HL-60 (cell line): ENCODE results near the gene ITSN2.
A peak's percentile ranks its signal among the peaks of the same experiment; 100 is the strongest.

Experiments used
- DNase-seq, 2 experiments: peaks; one replicate each; pipeline ENCODE4 v3.0.0-alpha.2; 2010 to 2020; ENCODE audit warnings: low read depth in 1 of 2, low spot score in 1 of 2
- H3K27ac ChIP-seq: fragments of 250-450 bp; sonication (Bioruptor Pico); replicated peaks from 2 replicates; pipeline ENCODE4 v1.5.1; 2020; ENCODE audit warnings: mild to moderate bottlenecking, moderate library complexity
- H3K27me3 ChIP-seq: fragments of 250-450 bp; sonication (Bioruptor Pico); 2 replicates; pipeline ENCODE4 v1.5.1; 2021; ENCODE audit warnings: mild to moderate bottlenecking, moderate library complexity; ENCODE audit not compliant: insufficient read depth, poor library complexity, severe bottlenecking
- H3K4me3 ChIP-seq: replicated peaks from 2 replicates; pipeline ENCODE4 v1.5.1; 2011; ENCODE audit warnings: mild to moderate bottlenecking, control low read depth, low read length; ENCODE audit not compliant: insufficient read depth
- GABPA ChIP-seq: IDR thresholded peaks from 2 replicates; pipeline ENCODE4 v1.6.1; 2012; ENCODE audit warnings: low read depth
- POLR2AphosphoS5 ChIP-seq: IDR thresholded peaks from 2 replicates; pipeline ENCODE4 v1.6.1; 2012; ENCODE audit warnings: low read depth
- SPI1 ChIP-seq: IDR thresholded peaks from 2 replicates; pipeline ENCODE4 v1.6.1; 2012; ENCODE audit warnings: low read depth, mild to moderate bottlenecking, borderline replicate concordance
- TF ChIP-seq, protein P1 (sequence below): IDR thresholded peaks from 2 replicates; pipeline ENCODE4 v1.6.1; 2012; ENCODE audit warnings: low read depth; ENCODE audit not compliant: insufficient replicate concordance
- TF ChIP-seq, protein P2 (sequence below): IDR thresholded peaks from one replicate; pipeline ENCODE4 v1.5.1; 2011; ENCODE audit warnings: low read length, control low read depth, inconsistent platforms; ENCODE audit not compliant: insufficient read depth

Gene ITSN2

DNA sequence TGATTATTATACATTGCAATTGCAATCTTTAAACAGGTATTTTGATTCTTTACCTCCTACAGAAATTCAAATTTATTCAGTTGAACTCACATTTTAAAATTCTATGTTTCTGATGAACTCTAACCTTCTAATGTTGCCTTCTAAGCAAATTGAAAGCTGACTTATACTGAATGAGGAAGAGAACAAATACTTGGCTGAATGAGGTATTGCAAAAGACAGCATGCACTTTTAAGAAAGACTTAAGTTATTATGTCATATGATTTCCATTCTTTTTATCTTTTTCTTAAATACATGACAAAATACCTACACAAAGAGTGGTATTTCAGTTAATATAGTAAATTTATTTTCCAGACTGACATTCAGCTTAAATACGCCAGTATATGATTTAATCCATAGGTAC lies 120.8 kb downstream of the ITSN2 start:
- TF ChIP-seq SPI1: peak; percentile 59; the same call in 1 of the 2 replicates
- TF ChIP-seq POLR2AphosphoS5: no peak
- TF ChIP-seq, protein P1, sequence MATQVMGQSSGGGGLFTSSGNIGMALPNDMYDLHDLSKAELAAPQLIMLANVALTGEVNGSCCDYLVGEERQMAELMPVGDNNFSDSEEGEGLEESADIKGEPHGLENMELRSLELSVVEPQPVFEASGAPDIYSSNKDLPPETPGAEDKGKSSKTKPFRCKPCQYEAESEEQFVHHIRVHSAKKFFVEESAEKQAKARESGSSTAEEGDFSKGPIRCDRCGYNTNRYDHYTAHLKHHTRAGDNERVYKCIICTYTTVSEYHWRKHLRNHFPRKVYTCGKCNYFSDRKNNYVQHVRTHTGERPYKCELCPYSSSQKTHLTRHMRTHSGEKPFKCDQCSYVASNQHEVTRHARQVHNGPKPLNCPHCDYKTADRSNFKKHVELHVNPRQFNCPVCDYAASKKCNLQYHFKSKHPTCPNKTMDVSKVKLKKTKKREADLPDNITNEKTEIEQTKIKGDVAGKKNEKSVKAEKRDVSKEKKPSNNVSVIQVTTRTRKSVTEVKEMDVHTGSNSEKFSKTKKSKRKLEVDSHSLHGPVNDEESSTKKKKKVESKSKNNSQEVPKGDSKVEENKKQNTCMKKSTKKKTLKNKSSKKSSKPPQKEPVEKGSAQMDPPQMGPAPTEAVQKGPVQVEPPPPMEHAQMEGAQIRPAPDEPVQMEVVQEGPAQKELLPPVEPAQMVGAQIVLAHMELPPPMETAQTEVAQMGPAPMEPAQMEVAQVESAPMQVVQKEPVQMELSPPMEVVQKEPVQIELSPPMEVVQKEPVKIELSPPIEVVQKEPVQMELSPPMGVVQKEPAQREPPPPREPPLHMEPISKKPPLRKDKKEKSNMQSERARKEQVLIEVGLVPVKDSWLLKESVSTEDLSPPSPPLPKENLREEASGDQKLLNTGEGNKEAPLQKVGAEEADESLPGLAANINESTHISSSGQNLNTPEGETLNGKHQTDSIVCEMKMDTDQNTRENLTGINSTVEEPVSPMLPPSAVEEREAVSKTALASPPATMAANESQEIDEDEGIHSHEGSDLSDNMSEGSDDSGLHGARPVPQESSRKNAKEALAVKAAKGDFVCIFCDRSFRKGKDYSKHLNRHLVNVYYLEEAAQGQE: no peak
- no peak overlapping the region for H3K4me3 ChIP-seq
- DNase-seq: no peak
- H3K27me3 ChIP-seq: no peaks in the 10 kb centered on the region
- no peak overlapping the region for H3K27ac ChIP-seq

DNA sequence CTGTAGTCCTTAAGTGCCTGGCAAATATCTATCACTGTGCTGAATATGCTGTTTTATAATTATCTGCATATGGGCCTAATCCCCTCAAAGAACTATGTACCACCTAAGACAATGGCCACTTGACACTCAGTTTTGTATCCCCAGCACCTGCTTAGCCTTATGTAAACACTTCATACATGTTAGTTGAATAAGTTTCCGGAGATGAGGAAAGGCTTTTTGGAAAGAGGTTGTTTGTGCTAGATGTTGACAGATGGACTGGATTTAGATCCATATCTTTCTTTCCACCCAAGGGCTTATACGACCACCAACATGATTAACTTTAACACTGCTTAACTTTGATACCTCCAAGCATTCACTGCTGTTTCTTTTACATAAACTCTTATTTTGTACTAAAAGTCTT lies 122.2 kb downstream of the ITSN2 start:
- H3K4me3 ChIP-seq: no peak overlapping the region
- DNase-seq: no peak
- TF ChIP-seq SPI1: no peak
- no peak for TF ChIP-seq GABPA
- TF ChIP-seq, protein P2, sequence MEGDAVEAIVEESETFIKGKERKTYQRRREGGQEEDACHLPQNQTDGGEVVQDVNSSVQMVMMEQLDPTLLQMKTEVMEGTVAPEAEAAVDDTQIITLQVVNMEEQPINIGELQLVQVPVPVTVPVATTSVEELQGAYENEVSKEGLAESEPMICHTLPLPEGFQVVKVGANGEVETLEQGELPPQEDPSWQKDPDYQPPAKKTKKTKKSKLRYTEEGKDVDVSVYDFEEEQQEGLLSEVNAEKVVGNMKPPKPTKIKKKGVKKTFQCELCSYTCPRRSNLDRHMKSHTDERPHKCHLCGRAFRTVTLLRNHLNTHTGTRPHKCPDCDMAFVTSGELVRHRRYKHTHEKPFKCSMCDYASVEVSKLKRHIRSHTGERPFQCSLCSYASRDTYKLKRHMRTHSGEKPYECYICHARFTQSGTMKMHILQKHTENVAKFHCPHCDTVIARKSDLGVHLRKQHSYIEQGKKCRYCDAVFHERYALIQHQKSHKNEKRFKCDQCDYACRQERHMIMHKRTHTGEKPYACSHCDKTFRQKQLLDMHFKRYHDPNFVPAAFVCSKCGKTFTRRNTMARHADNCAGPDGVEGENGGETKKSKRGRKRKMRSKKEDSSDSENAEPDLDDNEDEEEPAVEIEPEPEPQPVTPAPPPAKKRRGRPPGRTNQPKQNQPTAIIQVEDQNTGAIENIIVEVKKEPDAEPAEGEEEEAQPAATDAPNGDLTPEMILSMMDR: no peak
- TF ChIP-seq, protein P1: no peak

DNA sequence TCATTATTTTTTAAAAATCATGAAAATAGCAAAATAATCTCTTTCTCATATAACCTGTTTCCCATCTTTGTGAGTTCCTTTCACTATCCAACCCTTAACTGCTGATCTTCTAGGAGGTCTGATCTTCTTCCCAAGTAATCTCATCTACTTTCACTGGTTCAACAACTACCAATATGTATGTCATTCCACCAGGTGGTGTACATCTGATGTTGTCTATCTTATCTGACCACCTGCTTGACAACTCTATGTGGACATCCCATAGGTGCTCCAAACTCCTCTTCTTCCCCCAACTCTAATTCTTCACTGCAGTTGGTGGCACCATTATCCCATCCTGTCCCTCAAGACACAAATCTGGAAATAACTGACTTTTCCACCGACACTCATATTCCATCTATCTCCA lies 123.0 kb downstream of the ITSN2 start:
- Histone ChIP-seq H3K27ac (no peak overlapping the region), H3K27me3 (no peaks in the 10 kb centered on the region), H3K4me3 (no peak overlapping the region)
- DNase-seq: no peak
- TF ChIP-seq, protein P2: no peak
- TF ChIP-seq GABPA: no peak
- no peak for TF ChIP-seq POLR2AphosphoS5
- TF ChIP-seq, protein P1: no peak
- TF ChIP-seq SPI1: no peak

More for the DNA sequence above, 122.2 kb downstream of the ITSN2 start:
- no peaks in the 10 kb centered on the region for H3K27me3 ChIP-seq
- no peak overlapping the region for H3K27ac ChIP-seq
